Spleen (tissue), 11 donors: ENCODE data around the gene TNFRSF12A. TPM values are rescaled to one million over a fixed set of nuclear protein-coding genes. Genes with fewer than 3 reads are reported as not detected.

Experiments
- DNase-seq: peaks from one replicate; pipeline ENCODE4 v3.0.0-alpha.2; 2020
- H3K27ac ChIP-seq, 8 donors: fragments of 200-600 bp; sonication (generic) in 7 of 8; 1 replicate in 4 of 8; 2 replicates in 4 of 8; pipeline versions ENCODE4 v1.5.0 to v1.8.0; 2016 to 2021; ENCODE audit warnings: inconsistent platforms in 4 of 8, mild to moderate bottlenecking in 4 of 8, moderate library complexity in 1 of 8
- H3K27me3 ChIP-seq, 7 donors: fragments of 200-600 bp; sonication (generic) in 6 of 7; replicated peaks in 1 of 7; 1 replicate in 4 of 7; 2 replicates in 3 of 7; pipeline versions ENCODE4 v1.5.0 to v1.8.0; 2016 to 2021; ENCODE audit warnings: inconsistent platforms in 3 of 7, mild to moderate bottlenecking in 1 of 7
- H3K36me3 ChIP-seq, 6 donors: fragments of 200-600 bp; sonication (generic) in 5 of 6; 1 replicate in 4 of 6; 2 replicates in 2 of 6; pipeline versions ENCODE4 v1.5.0 to v1.8.0; 2016 to 2021; ENCODE audit warnings: inconsistent platforms in 2 of 6
- H3K4me1 ChIP-seq, 6 donors: fragments of 200-600 bp; sonication (generic) in 5 of 6; 1 replicate in 3 of 6; 2 replicates in 3 of 6; pipeline versions ENCODE4 v1.5.0 to v1.8.0; 2016 to 2021; ENCODE audit warnings: inconsistent platforms in 3 of 6
- H3K4me3 ChIP-seq, 8 donors: fragments of 200-600 bp; sonication (generic) in 7 of 8; 1 replicate in 4 of 8; 2 replicates in 4 of 8; pipeline versions ENCODE4 v1.5.0 to v1.8.0; 2016 to 2021; ENCODE audit warnings: inconsistent platforms in 4 of 8, mild to moderate bottlenecking in 4 of 8, moderate library complexity in 2 of 8
- H3K9me3 ChIP-seq, 8 donors: fragments of 200-600 bp; sonication (generic) in 7 of 8; 1 replicate in 4 of 8; 2 replicates in 4 of 8; pipeline versions ENCODE4 v1.5.0 to v1.8.0; 2016 to 2021; ENCODE audit warnings: inconsistent platforms in 4 of 8
- POLR2A ChIP-seq, 3 donors: fragments of 450-650 bp; IDR thresholded peaks; one replicate each; pipeline ENCODE4 v1.5.1; 2017; ENCODE audit warnings: antibody characterized with exemption in 3 of 3, mild to moderate bottlenecking in 1 of 3
- POLR2AphosphoS5 ChIP-seq, 3 donors: sonication (generic); formaldehyde crosslinking; IDR thresholded peaks; one replicate each; pipeline ENCODE4 v1.5.1; 2017; ENCODE audit warnings: antibody characterized with exemption in 3 of 3
- WGBS, 5 donors: extraction: QIAGEN DNeasy Blood & Tissue Kit in 3 of 5; methylation state at CpG; one replicate each; pipeline versions ENCODE4 v1.1.5 to v1.1.7; 2013 to 2018; 5-methylcytosine and 5-hydroxymethylcytosine counted together
- intact Hi-C: fragments of 100-400 bp; cut with DNase I; formaldehyde crosslinking; loops from one replicate; pipeline ENCODE4 v1.15.0; 2023; ENCODE audit warnings: low total_unique reads
- polyA plus RNA-seq, 3 donors: library from polyadenylated mRNA; stranded (reverse); fragments of 200-250 nt; gene quantifications; one replicate each; pipeline ENCODE4 v1.2.1, GENCODE V29; 2013
- total RNA-seq, 7 donors: library from RNA; depleted of rRNA in 3 of 7; stranded (reverse); fragments of >200 nt in 3 of 7; fragmentation: NEBNext Ultra II Directional in 4 of 7; extraction: Animal tissue kit (Norgen Biotek cat#: 25700) in 4 of 7; gene quantifications; one replicate each; pipeline versions ENCODE4 v1.1.0 to v1.2.1, GENCODE V29; 2016 to 2021
- TF ChIP-seq, protein P1 (sequence below), 11 experiments: fragments of 200-600 bp in 7 of 11; fragments of 450-650 bp in 4 of 11; sonication (generic) in 4 of 11; IDR thresholded peaks in 8 of 11; conservative IDR thresholded peaks in 3 of 11; 1 replicate in 7 of 11; 2 replicates in 4 of 11; pipeline versions ENCODE4 v1.4.0 to v1.8.0; 2016 to 2021; ENCODE audit warnings: antibody characterized with exemption in 11 of 11, inconsistent platforms in 4 of 11, mild to moderate bottlenecking in 1 of 11
- donor health status: healthy with polysubstance abuse.
- donor health status: DM: no; HTN: no; CAD: no; lungs with moderate emphysema.
- donor health status: DM: no; HTN: no; CAD: no.
- donor health status: Bipolar disorder and iron deficiency.
- donor health status: healthy.
- donor health status: DM: no; HTN: no; CAD: no.
- donor health status: DM: yes; HTN: yes; CAD: no.

Gene TNFRSF12A
- total and polyA plus RNA-seq, 10 donors, result 2.0 to 26.1 (median 8.0) TPM

DNA sequence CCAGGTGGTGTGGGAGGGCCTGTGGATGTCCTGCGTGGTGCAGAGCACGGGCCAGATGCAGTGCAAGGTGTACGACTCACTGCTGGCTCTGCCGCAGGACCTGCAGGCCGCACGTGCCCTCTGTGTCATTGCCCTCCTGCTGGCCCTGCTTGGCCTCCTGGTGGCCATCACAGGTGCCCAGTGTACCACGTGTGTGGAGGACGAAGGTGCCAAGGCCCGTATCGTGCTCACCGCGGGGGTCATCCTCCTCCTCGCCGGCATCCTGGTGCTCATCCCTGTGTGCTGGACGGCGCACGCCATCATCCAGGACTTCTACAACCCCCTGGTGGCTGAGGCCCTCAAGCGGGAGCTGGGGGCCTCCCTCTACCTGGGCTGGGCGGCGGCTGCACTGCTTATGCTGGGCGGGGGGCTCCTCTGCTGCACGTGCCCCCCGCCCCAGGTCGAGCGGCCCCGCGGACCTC, 6.6 kb upstream of the TNFRSF12A start:
- TF ChIP-seq POLR2A (IDR thresholded peaks at IDR 0.05) (no peak), POLR2AphosphoS5 (IDR thresholded peaks at IDR 0.05) (no peak)
- TF ChIP-seq, protein P1, sequence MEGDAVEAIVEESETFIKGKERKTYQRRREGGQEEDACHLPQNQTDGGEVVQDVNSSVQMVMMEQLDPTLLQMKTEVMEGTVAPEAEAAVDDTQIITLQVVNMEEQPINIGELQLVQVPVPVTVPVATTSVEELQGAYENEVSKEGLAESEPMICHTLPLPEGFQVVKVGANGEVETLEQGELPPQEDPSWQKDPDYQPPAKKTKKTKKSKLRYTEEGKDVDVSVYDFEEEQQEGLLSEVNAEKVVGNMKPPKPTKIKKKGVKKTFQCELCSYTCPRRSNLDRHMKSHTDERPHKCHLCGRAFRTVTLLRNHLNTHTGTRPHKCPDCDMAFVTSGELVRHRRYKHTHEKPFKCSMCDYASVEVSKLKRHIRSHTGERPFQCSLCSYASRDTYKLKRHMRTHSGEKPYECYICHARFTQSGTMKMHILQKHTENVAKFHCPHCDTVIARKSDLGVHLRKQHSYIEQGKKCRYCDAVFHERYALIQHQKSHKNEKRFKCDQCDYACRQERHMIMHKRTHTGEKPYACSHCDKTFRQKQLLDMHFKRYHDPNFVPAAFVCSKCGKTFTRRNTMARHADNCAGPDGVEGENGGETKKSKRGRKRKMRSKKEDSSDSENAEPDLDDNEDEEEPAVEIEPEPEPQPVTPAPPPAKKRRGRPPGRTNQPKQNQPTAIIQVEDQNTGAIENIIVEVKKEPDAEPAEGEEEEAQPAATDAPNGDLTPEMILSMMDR (IDR thresholded peaks at IDR 0.05 in 8 of 11, conservative IDR thresholded peaks at IDR 0.05 in 3 of 11), result no peak
- intact Hi-C loops, result no loop called here

DNA sequence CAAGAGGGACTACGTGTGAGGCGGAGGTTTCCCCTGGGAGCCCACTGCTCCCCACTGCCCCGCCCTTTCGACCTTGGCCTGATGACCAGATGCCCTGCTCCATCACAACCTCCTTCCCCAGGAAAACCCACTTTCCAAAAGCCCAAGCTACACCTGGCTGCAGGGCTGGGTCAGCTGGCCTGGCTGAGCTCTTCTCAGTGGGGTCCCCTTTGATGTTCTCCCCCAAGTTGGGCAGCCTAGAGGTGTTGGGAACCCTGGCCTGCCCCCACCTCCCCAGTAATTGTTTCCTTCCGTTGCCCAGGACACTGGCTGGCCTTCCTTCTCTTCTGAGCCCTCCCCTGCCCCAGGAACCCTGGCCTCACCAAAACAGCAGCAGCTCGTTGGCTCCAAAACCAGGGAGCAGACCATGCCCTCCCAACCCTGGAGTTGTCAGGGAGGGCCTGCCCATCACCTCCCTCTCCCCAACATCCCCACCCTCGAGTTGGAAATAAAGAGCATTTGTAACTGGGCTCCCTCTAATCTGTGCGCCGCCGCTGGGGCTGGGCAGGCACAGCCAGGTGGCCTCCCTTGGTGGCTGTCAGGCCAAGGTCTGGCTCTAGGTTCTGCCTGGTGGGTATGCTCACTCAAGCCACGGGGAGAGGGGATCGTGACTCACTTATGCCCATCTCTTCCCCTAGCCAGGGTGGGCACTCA, 6.0 kb upstream of the TNFRSF12A start:
- Histone ChIP-seq H3K9me3 (no peaks in the 10 kb centered on the region), H3K36me3 (no peaks in the 10 kb centered on the region), H3K27ac (no peak overlapping the region), H3K4me3 (no peak overlapping the region), H3K4me1 (peaks cover 0 to 41% (median 16%) of the 10 kb centered on the region in 6 donors), H3K27me3 (peaks cover 0 to 92% (median 40%) of the 10 kb centered on the region in 7 donors)
- WGBS, 5 donors, result 60 to 72% (median 68%) methylated on average over 4 to 12 of the region's 12 CpGs
- TF ChIP-seq POLR2AphosphoS5 (IDR thresholded peaks at IDR 0.05), result no peak
- TF ChIP-seq, protein P1 (IDR thresholded peaks at IDR 0.05 in 8 of 11, conservative IDR thresholded peaks at IDR 0.05 in 3 of 11), result no peak
- TF ChIP-seq POLR2A (IDR thresholded peaks at IDR 0.05), result no peak
- intact Hi-C loops, result no loop called here
- no peak for DNase-seq

More for the DNA sequence above, 6.6 kb upstream of the TNFRSF12A start:
- WGBS, 5 donors, result 70 to 81% (median 73%) methylated on average over 15 to 27 of the region's 27 CpGs; no CpG with 5 or more reads in 1 of the 5 donors
- Histone ChIP-seq H3K27me3 (peaks cover 0 to 92% (median 38%) of the 10 kb centered on the region in 7 donors), H3K27ac (no peak overlapping the region), H3K4me3 (no peak overlapping the region), H3K9me3 (no peaks in the 10 kb centered on the region), H3K4me1 (peaks cover 3 to 41% (median 17%) of the 10 kb centered on the region in 6 donors), H3K36me3 (no peaks in the 10 kb centered on the region)
- no peak for DNase-seq

DNA sequence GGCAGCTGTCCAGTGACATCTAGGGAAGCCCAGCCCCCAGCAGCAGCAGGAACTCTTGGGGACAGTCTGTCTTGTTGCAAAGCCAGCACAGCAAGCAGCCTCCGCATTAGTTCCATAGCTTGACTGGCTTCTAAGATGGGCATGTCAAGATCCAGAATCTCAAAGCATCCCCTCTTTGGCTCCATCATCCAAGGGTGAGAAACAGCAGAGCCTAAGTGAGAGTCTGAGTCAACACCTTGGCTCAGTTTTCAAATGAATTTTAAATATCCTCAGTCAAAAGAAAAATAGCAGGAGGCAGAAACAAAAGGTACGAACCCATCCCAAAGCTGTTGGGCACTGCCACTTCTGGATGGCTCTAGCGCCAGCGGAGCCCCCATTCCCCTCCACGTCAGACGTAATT, 5.2 kb upstream of the TNFRSF12A start:
- H3K27me3 ChIP-seq, result peaks cover 0 to 86% (median 40%) of the 10 kb centered on the region in 7 donors
- H3K9me3 ChIP-seq, result no peaks in the 10 kb centered on the region
- TF ChIP-seq, protein P1 (IDR thresholded peaks at IDR 0.05 in 8 of 11, conservative IDR thresholded peaks at IDR 0.05 in 3 of 11), result no peak
- no peak for TF ChIP-seq POLR2AphosphoS5 (IDR thresholded peaks at IDR 0.05)
- no peak for TF ChIP-seq POLR2A (IDR thresholded peaks at IDR 0.05)
- H3K27ac ChIP-seq, result no peak overlapping the region
- H3K4me3 ChIP-seq, result no peak overlapping the region
- H3K36me3 ChIP-seq, result no peaks in the 10 kb centered on the region
- DNase-seq, result no peak
- 86 to 95% (median 89%) methylated on average over 6 of the region's 6 CpGs for WGBS, 5 donors
- peaks cover 7 to 41% (median 21%) of the 10 kb centered on the region in 6 donors for H3K4me1 ChIP-seq
- intact Hi-C loops, result no loop called here

DNA sequence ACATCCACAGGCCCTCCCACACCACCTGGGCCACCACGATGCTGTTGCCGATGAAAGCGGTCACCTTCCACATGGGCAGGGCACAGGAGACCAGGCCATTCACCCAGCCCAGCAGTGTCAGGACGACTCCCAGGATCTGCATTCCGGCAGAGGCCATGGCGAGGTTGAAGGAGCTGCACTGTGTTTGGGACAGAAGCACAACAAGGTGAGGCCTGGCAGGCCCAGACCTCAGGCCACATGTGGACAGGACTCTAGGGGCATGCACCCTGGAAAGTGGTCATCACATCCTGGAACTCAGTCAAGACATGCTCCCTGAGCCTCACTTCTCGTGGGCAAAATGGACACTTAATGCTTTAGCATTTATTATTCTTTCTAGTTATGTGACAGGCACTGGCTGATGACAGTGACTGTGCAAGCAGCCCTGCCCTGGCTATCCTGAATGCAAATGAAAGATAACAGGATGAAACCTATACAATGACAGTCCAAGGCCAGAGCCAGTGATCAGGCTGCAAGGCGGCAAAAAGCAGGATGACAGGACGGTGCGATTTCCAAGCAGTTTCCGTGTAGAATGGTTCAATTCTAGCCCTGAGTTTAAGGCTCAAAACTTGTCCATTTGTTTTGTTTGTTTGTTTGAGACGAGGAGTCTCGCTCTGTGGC, 4.2 kb upstream of the TNFRSF12A start:
- DNase-seq, result no peak
- Histone ChIP-seq H3K27me3 (peaks cover 0 to 79% (median 40%) of the 10 kb centered on the region in 7 donors), H3K36me3 (no peaks in the 10 kb centered on the region), H3K27ac (no peak overlapping the region), H3K4me1 (peaks cover 11 to 47% (median 30%) of the 10 kb centered on the region in 6 donors), H3K4me3 (no peak overlapping the region), H3K9me3 (no peaks in the 10 kb centered on the region)
- WGBS, 5 donors, result 77 to 92% (median 87%) methylated on average over 7 to 13 of the region's 13 CpGs
- TF ChIP-seq POLR2AphosphoS5 (IDR thresholded peaks at IDR 0.05) (no peak), POLR2A (IDR thresholded peaks at IDR 0.05) (no peak)
- TF ChIP-seq, protein P1 (IDR thresholded peaks at IDR 0.05 in 8 of 11, conservative IDR thresholded peaks at IDR 0.05 in 3 of 11), result no peak
- intact Hi-C loops, result no loop called here
